ENCODE data around the gene POLR3B.

DNA sequence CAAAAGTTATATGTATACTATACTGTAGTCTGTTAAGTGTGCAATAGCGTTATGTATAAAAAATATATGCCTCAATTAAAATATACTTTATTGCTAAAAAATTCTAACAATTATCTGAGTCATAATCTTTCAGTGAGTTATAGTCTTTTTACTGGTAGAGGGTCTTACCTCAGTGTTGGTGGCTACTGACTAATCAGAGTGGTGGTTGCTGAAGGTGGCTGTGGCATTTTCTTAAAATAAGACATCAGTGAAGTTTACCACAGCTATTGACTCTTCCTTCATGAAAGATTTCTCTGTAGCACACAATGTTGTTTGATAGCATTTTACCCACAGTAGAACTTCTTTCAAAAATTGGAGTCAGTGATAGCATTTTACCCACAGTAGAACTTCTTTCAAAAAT is 23.4 kb downstream of the POLR3B start:
- TF ChIP-seq, protein P1, sequence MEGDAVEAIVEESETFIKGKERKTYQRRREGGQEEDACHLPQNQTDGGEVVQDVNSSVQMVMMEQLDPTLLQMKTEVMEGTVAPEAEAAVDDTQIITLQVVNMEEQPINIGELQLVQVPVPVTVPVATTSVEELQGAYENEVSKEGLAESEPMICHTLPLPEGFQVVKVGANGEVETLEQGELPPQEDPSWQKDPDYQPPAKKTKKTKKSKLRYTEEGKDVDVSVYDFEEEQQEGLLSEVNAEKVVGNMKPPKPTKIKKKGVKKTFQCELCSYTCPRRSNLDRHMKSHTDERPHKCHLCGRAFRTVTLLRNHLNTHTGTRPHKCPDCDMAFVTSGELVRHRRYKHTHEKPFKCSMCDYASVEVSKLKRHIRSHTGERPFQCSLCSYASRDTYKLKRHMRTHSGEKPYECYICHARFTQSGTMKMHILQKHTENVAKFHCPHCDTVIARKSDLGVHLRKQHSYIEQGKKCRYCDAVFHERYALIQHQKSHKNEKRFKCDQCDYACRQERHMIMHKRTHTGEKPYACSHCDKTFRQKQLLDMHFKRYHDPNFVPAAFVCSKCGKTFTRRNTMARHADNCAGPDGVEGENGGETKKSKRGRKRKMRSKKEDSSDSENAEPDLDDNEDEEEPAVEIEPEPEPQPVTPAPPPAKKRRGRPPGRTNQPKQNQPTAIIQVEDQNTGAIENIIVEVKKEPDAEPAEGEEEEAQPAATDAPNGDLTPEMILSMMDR (IDR thresholded peaks at IDR 0.05), result no peak
- TF ChIP-seq POLR2A (IDR thresholded peaks at IDR 0.05), result no peak
- TF ChIP-seq EP300 (IDR thresholded peaks at IDR 0.05), result no peak
- TF ChIP-seq POLR2AphosphoS5 (IDR thresholded peaks at IDR 0.05), result no peak
